ENCODE results near the gene RPLP2. TPM values are rescaled to one million over a fixed set of nuclear protein-coding genes. Genes with fewer than 3 reads are reported as not detected.

The RPLP2 gene
- total RNA-seq, 3 donors from 2014 or later = 583 to 1,665 (median 1,093) TPM

DNA sequence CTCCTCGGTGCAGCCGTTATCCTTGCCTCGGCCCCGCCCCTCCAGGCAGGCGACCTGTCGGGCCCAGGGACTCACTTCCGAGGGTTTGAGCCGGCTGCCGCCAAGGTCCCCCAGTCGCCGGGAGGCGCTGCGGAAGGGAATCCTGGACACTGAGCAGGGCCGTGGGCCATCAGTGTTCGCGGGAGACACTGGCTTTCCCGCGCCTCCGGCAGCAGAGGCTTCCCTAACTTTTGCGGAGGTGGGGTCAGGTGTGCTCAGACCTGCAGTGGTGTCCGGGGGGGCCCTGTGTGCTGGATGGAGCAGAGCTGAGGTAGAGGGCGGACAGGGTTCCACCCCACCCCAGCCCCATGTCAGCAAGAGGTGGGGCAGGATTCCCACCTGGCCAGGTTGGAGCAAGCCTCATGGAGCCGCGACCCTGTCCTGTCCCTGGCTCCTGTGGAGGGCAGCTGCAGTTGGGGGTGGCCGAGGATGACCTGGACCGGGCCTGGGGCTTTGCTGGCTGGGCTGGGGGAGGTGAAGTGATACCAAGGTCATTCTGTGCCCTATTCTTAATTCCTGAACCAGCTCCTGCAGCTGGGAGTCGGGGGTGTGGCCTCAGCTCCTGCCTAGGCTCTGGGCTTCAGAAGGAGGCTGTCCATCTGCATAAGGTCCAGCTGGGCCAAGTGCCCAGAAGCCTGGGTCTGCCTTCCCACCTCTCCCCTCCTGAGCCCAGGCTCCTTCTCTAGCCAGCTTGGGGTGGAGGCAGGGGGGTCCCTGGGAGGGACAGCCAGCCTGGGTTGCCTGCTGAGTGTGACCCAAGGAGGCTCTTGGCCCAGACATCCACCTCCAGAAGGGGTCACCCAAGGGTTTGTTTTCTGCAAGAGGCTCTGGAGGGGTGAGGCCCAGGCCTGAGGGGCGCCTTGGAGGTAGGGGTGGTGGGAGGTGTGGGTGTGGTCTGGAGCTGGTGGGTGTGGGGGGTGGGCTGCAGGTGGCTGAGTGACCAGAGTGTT, 41.3 kb downstream of the RPLP2 start:
- no peaks in the 10 kb centered on the region for H3K36me3 ChIP-seq
- H3K27me3 ChIP-seq = no peaks in the 10 kb centered on the region
- H3K4me1 ChIP-seq = peaks cover 13 to 15% of the 10 kb centered on the region in 2 donors
- no peak overlapping the region for H3K27ac ChIP-seq
- intact Hi-C loops (cut with DNase I; ENCODE audit: low total_unique reads) = loop anchor here (10.0 kb wide), 1 partner anchor 204 kb away; no protein-coding TSS in a partner anchor
- no peaks in the 10 kb centered on the region for H3K9me3 ChIP-seq
- no peak for DNase-seq (ENCODE audit: low spot score in 2 of 2)
- no peak for TF ChIP-seq POLR2A (IDR thresholded peaks at IDR 0.05)
- TF ChIP-seq, protein P1, sequence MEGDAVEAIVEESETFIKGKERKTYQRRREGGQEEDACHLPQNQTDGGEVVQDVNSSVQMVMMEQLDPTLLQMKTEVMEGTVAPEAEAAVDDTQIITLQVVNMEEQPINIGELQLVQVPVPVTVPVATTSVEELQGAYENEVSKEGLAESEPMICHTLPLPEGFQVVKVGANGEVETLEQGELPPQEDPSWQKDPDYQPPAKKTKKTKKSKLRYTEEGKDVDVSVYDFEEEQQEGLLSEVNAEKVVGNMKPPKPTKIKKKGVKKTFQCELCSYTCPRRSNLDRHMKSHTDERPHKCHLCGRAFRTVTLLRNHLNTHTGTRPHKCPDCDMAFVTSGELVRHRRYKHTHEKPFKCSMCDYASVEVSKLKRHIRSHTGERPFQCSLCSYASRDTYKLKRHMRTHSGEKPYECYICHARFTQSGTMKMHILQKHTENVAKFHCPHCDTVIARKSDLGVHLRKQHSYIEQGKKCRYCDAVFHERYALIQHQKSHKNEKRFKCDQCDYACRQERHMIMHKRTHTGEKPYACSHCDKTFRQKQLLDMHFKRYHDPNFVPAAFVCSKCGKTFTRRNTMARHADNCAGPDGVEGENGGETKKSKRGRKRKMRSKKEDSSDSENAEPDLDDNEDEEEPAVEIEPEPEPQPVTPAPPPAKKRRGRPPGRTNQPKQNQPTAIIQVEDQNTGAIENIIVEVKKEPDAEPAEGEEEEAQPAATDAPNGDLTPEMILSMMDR (IDR thresholded peaks at IDR 0.05) = no peak
- H3K4me3 ChIP-seq = peak overlapping the region in 1 of 3 donors; percentile 4

DNA sequence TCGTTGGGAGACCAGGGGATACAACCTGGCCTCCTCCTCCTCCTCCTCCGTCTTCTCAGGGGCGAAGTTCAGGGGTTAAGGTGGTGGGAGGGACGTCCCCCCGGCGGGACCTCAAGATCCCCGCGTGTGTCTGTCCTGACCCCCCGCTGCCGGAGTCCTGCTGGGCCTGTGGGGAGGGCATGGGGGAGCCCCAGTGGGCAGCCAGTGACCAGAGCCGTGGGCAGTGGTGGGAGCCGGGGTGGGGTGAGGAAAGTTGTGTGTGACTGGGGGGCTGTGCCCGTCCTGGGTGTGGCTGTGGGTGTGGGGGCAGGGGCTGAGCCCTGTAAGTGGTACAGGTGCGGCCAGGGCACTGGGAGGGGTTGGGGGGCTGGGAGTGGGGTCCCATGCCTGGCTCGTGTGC, 43.0 kb downstream of the RPLP2 start:
- H3K4me3 ChIP-seq = no peak overlapping the region
- peaks cover 13 to 15% of the 10 kb centered on the region in 2 donors for H3K4me1 ChIP-seq
- no peaks in the 10 kb centered on the region for H3K9me3 ChIP-seq
- no peaks in the 10 kb centered on the region for H3K36me3 ChIP-seq
- intact Hi-C loops (cut with DNase I; ENCODE audit: low total_unique reads) = loop anchor here (10.0 kb wide), 1 partner anchor 202 kb away; no protein-coding TSS in a partner anchor
- no peak for TF ChIP-seq POLR2AphosphoS5 (IDR thresholded peaks at IDR 0.05)
- TF ChIP-seq POLR2A (IDR thresholded peaks at IDR 0.05) = no peak
- TF ChIP-seq, protein P1 (IDR thresholded peaks at IDR 0.05) = no peak
- H3K27me3 ChIP-seq = no peaks in the 10 kb centered on the region
- H3K27ac ChIP-seq = peak overlapping the region in 1 of 2 donors; percentile 19
- no peak for DNase-seq (ENCODE audit: low spot score in 2 of 2)

DNA sequence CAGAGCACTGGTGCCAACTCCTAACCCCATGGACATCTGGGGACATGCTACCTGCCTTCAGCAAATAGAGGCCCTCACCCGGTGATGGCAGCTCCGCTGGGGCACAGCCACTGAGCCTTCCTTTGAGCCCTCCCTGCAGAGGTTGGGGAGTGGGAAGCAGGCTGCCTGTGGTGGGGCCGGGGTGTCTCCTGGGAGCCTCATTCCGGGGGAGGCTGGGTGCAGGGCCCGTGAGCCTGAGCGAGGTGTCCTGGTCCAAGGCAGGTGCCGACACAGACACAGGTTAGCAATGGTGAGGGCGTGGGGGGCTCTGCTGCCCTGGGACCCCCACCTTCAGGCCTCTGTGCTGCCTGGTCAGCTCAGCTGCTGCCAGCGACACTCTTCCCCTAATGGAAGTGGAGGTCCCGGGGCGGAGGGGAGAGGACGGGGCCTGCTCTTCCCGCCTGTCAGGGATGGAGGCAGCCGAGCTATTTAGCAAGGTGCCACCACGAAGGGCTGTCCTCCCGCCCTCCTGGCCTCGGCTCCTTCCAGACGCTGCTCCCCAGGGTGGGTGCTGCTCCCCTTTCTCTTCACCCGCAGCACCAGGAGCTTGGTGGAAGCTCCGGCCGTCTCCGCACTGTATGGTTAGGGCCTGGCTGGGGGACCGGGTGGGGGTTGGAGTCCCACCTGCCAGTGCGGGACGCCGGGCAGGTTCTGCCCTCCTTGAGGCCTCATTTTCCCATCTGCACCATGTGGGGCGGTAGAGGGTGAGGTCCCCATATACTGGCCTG, 44.1 kb downstream of the RPLP2 start:
- Histone ChIP-seq H3K27ac (no peak overlapping the region), H3K9me3 (no peaks in the 10 kb centered on the region), H3K27me3 (no peaks in the 10 kb centered on the region), H3K4me1 (peaks cover 4 to 10% of the 10 kb centered on the region in 2 donors), H3K36me3 (no peaks in the 10 kb centered on the region), H3K4me3 (no peak overlapping the region)
- intact Hi-C loops (cut with DNase I; ENCODE audit: low total_unique reads) = loop anchor here (10.0 kb wide), 1 partner anchor 201 kb away; no protein-coding TSS in a partner anchor
- DNase-seq (ENCODE audit: low spot score in 2 of 2) = no peak
- TF ChIP-seq POLR2AphosphoS5 (IDR thresholded peaks at IDR 0.05) (no peak), POLR2A (IDR thresholded peaks at IDR 0.05) (no peak)
- TF ChIP-seq, protein P1 (IDR thresholded peaks at IDR 0.05) = no peak

DNA sequence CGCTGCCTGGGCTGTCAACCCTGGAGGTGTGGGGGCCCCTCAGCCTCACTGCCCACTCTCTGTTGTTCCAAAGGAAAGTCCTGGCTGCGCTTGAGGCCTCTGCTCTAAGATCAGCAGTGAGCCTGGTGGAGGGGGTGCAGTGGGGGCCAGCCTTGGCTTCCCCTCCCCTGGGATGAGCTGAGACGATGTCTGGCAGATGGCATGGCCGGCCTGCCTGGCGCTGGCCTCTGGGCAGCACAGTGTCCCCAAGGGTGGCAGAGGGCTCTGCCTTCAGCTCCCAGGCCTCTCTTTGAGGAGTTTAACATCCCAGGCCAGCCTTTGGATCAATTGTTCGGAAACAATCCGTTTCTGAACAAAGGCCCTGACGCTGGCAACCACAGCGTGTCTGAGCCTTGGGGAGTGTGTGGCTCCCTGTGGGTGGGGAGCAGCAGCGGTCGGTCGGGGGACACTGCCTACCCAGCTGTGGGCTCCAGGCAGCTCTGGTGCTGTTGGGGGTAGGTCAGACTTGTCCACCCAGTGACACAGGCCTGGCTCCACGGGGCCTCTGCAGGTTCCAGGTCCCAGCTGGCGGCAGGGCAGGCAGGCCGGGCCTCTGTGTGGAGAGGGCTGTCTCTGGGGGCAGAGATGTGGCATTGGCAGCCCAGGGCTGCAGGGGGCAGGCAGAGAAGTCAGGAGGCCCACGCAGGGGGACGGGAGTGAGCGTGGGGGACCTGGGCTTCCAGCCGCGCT, 45.0 kb downstream of the RPLP2 start:
- Histone ChIP-seq H3K27ac (peak overlapping the region in 1 of 2 donors; percentile 28), H3K27me3 (no peaks in the 10 kb centered on the region), H3K36me3 (no peaks in the 10 kb centered on the region), H3K4me3 (no peak overlapping the region), H3K9me3 (no peaks in the 10 kb centered on the region), H3K4me1 (peaks cover under 1 to 6% of the 10 kb centered on the region in 2 donors)
- intact Hi-C loops (cut with DNase I; ENCODE audit: low total_unique reads) = loop anchor here (10.0 kb wide), 1 partner anchor 200 kb away; no protein-coding TSS in a partner anchor
- no peak for TF ChIP-seq POLR2AphosphoS5 (IDR thresholded peaks at IDR 0.05)
- TF ChIP-seq, protein P1 (IDR thresholded peaks at IDR 0.05) = no peak
- no peak for TF ChIP-seq POLR2A (IDR thresholded peaks at IDR 0.05)
- no peak for DNase-seq (ENCODE audit: low spot score in 2 of 2)
